SH-SY5Y (cell line): ENCODE results near the gene SLF2.

Source experiments
- GATA2 ChIP-seq: IDR thresholded peaks from 2 replicates; pipeline ENCODE4 v1.6.1; 2011; ENCODE audit warnings: mild to moderate bottlenecking, low read depth, low read length
- GATA3 ChIP-seq: IDR thresholded peaks from 2 replicates; pipeline ENCODE4 v1.6.1; 2011; ENCODE audit warnings: low read depth, mild to moderate bottlenecking, low read length, moderate library complexity

DNA sequence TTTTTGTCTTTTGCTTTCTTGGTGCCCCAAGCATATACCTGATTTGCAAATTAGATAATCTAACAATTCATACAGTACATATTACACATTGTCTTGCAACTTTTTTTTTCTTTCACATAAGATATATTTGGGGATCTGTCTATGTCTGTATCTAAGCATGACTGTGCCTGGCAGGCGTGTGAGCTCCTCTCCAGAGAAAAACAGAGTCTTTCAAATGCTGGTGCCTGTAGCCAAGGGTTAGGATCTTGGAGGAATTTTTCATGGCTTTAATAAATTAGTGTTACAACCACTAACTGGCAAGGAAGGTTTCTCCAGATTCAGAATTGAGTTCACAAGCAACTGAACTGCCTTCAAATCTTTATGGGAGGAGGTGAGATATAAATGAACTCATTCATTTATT lies 14.8 kb upstream of the SLF2 start:
- no peak for TF ChIP-seq GATA2
- no peak for TF ChIP-seq GATA3
